OCI-LY1 (cell line): ENCODE results near the gene EFNA4.

Experiments used
- H2AFZ ChIP-seq: fragments of 200-600 bp; sonication (generic), shearing (Covaris generic); 2 replicates; pipeline ENCODE4 v1.6.0; 2014; ENCODE audit warnings: antibody characterized with exemption, mild to moderate bottlenecking, low read length
- H3F3A ChIP-seq: fragments of 200-600 bp; sonication (generic), shearing (Covaris generic); 2 replicates; pipeline ENCODE4 v1.6.0; 2014; ENCODE audit warnings: mild to moderate bottlenecking, antibody characterized with exemption, low read length, moderate library complexity; ENCODE audit not compliant: insufficient read depth
- H3K27ac ChIP-seq: fragments of 200-600 bp; sonication (generic); 2 replicates; pipeline ENCODE4 v1.5.1; 2014; ENCODE audit warnings: low read length, mixed run types, mild to moderate bottlenecking, low read depth; ENCODE audit not compliant: poor library complexity, severe bottlenecking
- H3K27me3 ChIP-seq: fragments of 200-600 bp; sonication (generic); 2 replicates; pipeline ENCODE4 v1.6.0; 2014; ENCODE audit warnings: antibody characterized with exemption, mild to moderate bottlenecking, low read length, moderate library complexity; ENCODE audit not compliant: insufficient read depth
- H3K36me3 ChIP-seq: fragments of 200-600 bp; sonication (generic); 2 replicates; pipeline ENCODE4 v1.6.1; 2014; ENCODE audit warnings: mild to moderate bottlenecking, antibody characterized with exemption, low read length, moderate library complexity, mixed read lengths; ENCODE audit not compliant: insufficient read depth
- H3K4me1 ChIP-seq: fragments of 200-600 bp; sonication (generic); 2 replicates; pipeline ENCODE4 v1.5.1; 2014; ENCODE audit warnings: mild to moderate bottlenecking, low read length, moderate library complexity; ENCODE audit not compliant: insufficient read depth, severe bottlenecking
- H3K4me2 ChIP-seq: fragments of 200-600 bp; sonication (generic), shearing (Covaris generic); 2 replicates; pipeline ENCODE4 v1.6.1; 2014; ENCODE audit warnings: low read length
- H3K4me3 ChIP-seq: fragments of 200-600 bp; sonication (generic); 2 replicates; pipeline ENCODE4 v1.5.1; 2014; ENCODE audit warnings: low read length, low read depth, mild to moderate bottlenecking, mixed read lengths; ENCODE audit not compliant: poor library complexity, severe bottlenecking
- H3K79me2 ChIP-seq: fragments of 200-600 bp; shearing (Covaris generic); 2 replicates; pipeline ENCODE4 v1.6.1; 2016; ENCODE audit warnings: mixed run types, low read length, mixed read lengths; ENCODE audit not compliant: insufficient read depth
- H3K9ac ChIP-seq: fragments of 200-600 bp; sonication (generic), shearing (Covaris generic); 2 replicates; pipeline ENCODE4 v1.6.1; 2014; ENCODE audit warnings: mild to moderate bottlenecking, low read length, mixed read lengths
- H3K9me2 ChIP-seq: fragments of 200-600 bp; sonication (generic), shearing (Covaris generic); 2 replicates; pipeline ENCODE4 v1.6.1; 2014; ENCODE audit warnings: low read depth, mild to moderate bottlenecking, low read length, mixed read lengths
- H3K9me3 ChIP-seq: fragments of 200-600 bp; shearing (Covaris generic); 2 replicates; pipeline ENCODE4 v1.6.1; 2014; ENCODE audit warnings: low read length, mixed read lengths
- H4K20me1 ChIP-seq: fragments of 200-600 bp; sonication (generic), shearing (Covaris generic); 2 replicates; pipeline ENCODE4 v1.6.0; 2016; ENCODE audit warnings: mild to moderate bottlenecking, low read length; ENCODE audit not compliant: insufficient read depth
- CTCF ChIP-seq: fragments of 200-600 bp; sonication (generic), shearing (Covaris generic); IDR thresholded peaks from 2 replicates; pipeline ENCODE4 v1.5.1; 2017; ENCODE audit warnings: mild to moderate bottlenecking, antibody characterized with exemption, low read length, moderate library complexity, mixed read lengths
- EZH2 ChIP-seq: fragments of 200-600 bp; sonication (generic), shearing (Covaris generic); IDR thresholded peaks from 2 replicates; pipeline ENCODE4 v1.8.0; 2017; ENCODE audit warnings: borderline replicate concordance, mixed run types, mild to moderate bottlenecking, antibody characterized with exemption, low read length, moderate library complexity, mixed read lengths

Gene EFNA4

DNA sequence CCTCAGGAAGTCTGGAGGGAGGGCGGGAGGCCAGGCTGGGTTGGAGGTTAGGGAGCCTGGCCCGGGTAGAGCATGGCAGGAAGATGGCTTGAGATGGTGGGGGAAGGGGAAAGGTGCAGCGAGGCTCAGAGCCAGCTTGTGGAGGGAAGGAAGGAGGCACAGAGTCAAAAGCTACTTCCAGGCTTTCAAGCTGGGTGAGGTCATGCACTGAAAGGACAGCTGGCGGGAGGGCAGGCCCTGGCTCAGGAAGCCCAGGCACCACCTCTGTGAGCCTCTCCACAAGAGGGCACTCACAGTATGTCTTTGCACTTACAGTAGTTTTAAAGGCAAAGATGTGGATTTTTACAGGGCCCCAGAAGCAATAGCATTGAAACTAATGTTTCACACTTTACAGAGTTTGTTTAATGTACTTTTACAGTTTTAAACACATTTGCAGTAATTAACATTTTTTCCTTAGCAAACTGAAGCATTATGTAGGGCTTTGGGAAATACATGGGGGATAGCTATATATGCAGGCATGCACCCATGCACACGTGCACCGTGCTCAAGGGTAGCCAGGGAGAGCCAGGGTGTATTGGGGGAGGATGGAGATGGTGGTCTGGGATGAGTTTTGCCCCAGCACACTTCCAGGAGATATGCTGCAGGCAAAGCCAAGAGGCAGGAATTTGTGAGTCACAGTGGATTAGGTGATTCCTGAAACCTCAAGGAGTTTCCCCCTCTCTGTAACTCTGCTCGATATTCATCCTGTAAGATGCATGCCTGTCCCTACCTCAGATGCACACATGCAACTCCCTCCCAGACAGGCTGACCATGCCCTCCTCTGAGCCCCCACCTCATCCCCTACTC lies 18.5 kb upstream of the EFNA4 start:
- Histone ChIP-seq H4K20me1 (no peaks in the 10 kb centered on the region), H3K4me1 (no peaks in the 10 kb centered on the region), H3K9ac (no peak overlapping the region), H3K27me3 (peaks cover 7% of the 10 kb centered on the region), H3K9me3 (no peaks in the 10 kb centered on the region), H3K9me2 (no peaks in the 10 kb centered on the region), H3K36me3 (no peaks in the 10 kb centered on the region), H3K4me3 (no peak overlapping the region), H2AFZ (no peak overlapping the region), H3K27ac (no peak overlapping the region), H3K79me2 (no peaks in the 10 kb centered on the region), H3K4me2 (no peak overlapping the region), H3F3A (no peaks in the 10 kb centered on the region)
- peak; percentile 83 for TF ChIP-seq CTCF
- TF ChIP-seq EZH2, result no peak

DNA sequence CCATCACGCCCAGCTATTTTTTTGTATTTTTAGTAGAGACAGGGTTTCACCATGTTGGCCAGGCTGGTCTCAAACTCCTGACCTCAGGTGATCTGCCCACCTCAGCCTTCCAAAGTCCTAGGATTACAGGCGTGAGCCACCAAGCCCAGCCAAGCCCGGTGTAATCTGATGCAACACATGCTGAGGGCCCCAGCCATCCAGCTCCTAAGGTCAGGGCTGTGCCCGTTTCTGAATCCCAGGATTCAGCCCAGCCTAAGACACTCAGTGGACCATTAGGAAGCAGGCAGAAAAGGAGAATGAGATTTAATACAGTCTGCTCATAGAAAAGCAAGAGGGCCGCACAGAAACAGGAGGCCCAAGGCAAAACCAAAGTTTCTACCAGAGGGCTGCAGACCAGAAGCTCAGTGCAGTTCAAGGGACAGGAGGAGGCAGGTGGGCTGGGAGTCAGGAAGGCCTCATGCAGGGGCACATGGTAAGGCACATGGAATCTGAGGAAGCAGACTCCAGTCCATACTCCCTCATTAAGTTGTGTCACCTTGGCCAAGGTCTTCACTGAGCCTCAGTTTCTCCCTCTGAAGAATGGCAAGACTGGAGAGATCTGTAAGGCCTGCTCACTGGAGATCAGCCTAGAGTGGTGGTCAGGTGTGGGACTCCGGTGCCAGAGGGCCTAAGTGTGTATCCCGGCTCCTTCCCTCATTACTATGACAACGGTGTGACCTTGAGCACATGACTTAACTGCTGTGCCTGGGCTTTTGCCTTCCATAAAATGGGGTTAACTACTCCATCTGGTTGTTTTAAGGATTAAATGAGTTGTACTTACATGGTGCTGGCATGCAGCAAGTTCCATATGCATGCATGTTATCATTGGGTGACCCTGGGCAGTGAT lies 14.8 kb upstream of the EFNA4 start:
- H3K4me2 ChIP-seq, result no peak overlapping the region

More for the DNA sequence above, 14.8 kb upstream of the EFNA4 start:
- no peak for TF ChIP-seq CTCF
- no peak for TF ChIP-seq EZH2
- Histone ChIP-seq H3F3A (no peaks in the 10 kb centered on the region), H3K4me3 (no peak overlapping the region), H3K27me3 (no peaks in the 10 kb centered on the region; the same call in none of the 2 replicates), H3K9me2 (no peaks in the 10 kb centered on the region), H3K4me1 (peaks cover 24% of the 10 kb centered on the region), H3K36me3 (no peaks in the 10 kb centered on the region), H4K20me1 (no peaks in the 10 kb centered on the region), H2AFZ (no peak overlapping the region), H3K27ac (no peak overlapping the region), H3K79me2 (no peaks in the 10 kb centered on the region), H3K9me3 (no peaks in the 10 kb centered on the region), H3K9ac (no peak overlapping the region)
